Prostate gland (tissue), 2 donors: ENCODE data around the gene PACS1. TPM values are rescaled to one million over a fixed set of nuclear protein-coding genes. Genes with fewer than 3 reads are reported as not detected.

ENCODE experiments used
- DNase-seq: peaks from one replicate; pipeline ENCODE4 v3.0.0-alpha.2; 2019; ENCODE audit warnings: low spot score
- H3K27ac ChIP-seq, 2 donors: fragments of 200-600 bp; sonication (generic); 2 replicates each; pipeline ENCODE4 v1.5.1; 2017 to 2019
- H3K27me3 ChIP-seq: fragments of 200-600 bp; sonication (generic); replicated peaks from 2 replicates; pipeline ENCODE4 v1.5.1; 2019; ENCODE audit not compliant: insufficient read depth
- H3K36me3 ChIP-seq, 2 donors: fragments of 200-600 bp; sonication (generic); 1 replicate in 1 of 2; 2 replicates in 1 of 2; pipeline versions ENCODE4 v1.5.1 to v1.8.1; 2017 to 2019
- H3K4me1 ChIP-seq: fragments of 200-600 bp; sonication (generic); replicated peaks from 2 replicates; pipeline ENCODE4 v1.5.1; 2019
- H3K4me3 ChIP-seq, 2 donors: fragments of 200-600 bp; sonication (generic); 2 replicates each; pipeline ENCODE4 v1.5.1; 2017 to 2019
- H3K9me3 ChIP-seq: fragments of 200-600 bp; sonication (generic); 2 replicates; pipeline ENCODE4 v1.5.1; 2017
- CTCF ChIP-seq, 4 experiments: fragments of 200-600 bp in 2 of 4; fragments of 450-650 bp in 2 of 4; sonication (generic) in 2 of 4; IDR thresholded peaks; 1 replicate in 3 of 4; 2 replicates in 1 of 4; pipeline ENCODE4 v1.5.1; 2016 to 2019; ENCODE audit warnings: antibody characterized with exemption in 4 of 4, mild to moderate bottlenecking in 2 of 4, moderate library complexity in 2 of 4
- POLR2A ChIP-seq: fragments of 450-650 bp; IDR thresholded peaks from one replicate; pipeline ENCODE4 v1.6.1; 2016; ENCODE audit warnings: antibody characterized with exemption, mild to moderate bottlenecking
- POLR2AphosphoS5 ChIP-seq: sonication (generic); formaldehyde crosslinking; IDR thresholded peaks from one replicate; pipeline ENCODE4 v1.6.1; 2017; ENCODE audit warnings: antibody characterized with exemption
- WGBS: methylation state at CpG from one replicate; pipeline ENCODE4 v1.1.5; 2018; 5-methylcytosine and 5-hydroxymethylcytosine counted together
- intact Hi-C: fragments of 100-400 bp; cut with DNase I; formaldehyde crosslinking; loops from one replicate; pipeline ENCODE4 v1.14.2; 2022
- total RNA-seq, 2 donors: library from RNA; depleted of rRNA; stranded (reverse); fragments of >200 nt; gene quantifications; one replicate each; pipeline ENCODE4 v1.1.0, GENCODE V29; 2016

The PACS1 gene
- total RNA-seq, 2 donors from 2014 or later, result 51.9 to 107 TPM

- H3K9me3 ChIP-seq, result no peaks in the 10 kb centered on the region
- no peaks in the 10 kb centered on the region for H3K36me3 ChIP-seq
- intact Hi-C loops, result no loop called here
Observed at GRCh38 chr11:66226101-66226500, 156.0 kb downstream of the PACS1 start.

GRCh38 chr11:66227700-66228099 is 157.6 kb downstream of the PACS1 start:
- no peak overlapping the region for H3K4me3 ChIP-seq
- intact Hi-C loops, result no loop called here
- 87% methylated on average over 5 of the region's 5 CpGs for WGBS
- DNase-seq, result no peak
- H3K27ac ChIP-seq, result peak overlapping the region in 1 of 2 donors; percentile 42
- TF ChIP-seq POLR2A, result no peak
- no peak for TF ChIP-seq CTCF (IDR thresholded peaks at IDR 0.05)
- TF ChIP-seq POLR2AphosphoS5, result no peak
- no peaks in the 10 kb centered on the region for H3K9me3 ChIP-seq
- no peaks in the 10 kb centered on the region for H3K27me3 ChIP-seq
- H3K36me3 ChIP-seq, result peaks cover 0 to 7% of the 10 kb centered on the region in 2 donors
- H3K4me1 ChIP-seq, result no peaks in the 10 kb centered on the region

More at GRCh38 chr11:66226101-66226500, 156.0 kb downstream of the PACS1 start:
- no peaks in the 10 kb centered on the region for H3K4me1 ChIP-seq
- H3K4me3 ChIP-seq, result no peak overlapping the region
- no peak for DNase-seq
- TF ChIP-seq POLR2A (no peak), POLR2AphosphoS5 (no peak), CTCF (IDR thresholded peaks at IDR 0.05) (no peak)
- H3K27ac ChIP-seq, result no peak overlapping the region
- H3K27me3 ChIP-seq, result no peaks in the 10 kb centered on the region

- H3K4me1 ChIP-seq, result no peaks in the 10 kb centered on the region
- DNase-seq, result no peak
- WGBS, result 61% methylated on average over 6 of the region's 6 CpGs
- H3K27ac ChIP-seq, result peak overlapping the region in 1 of 2 donors; percentile 42
- no peak overlapping the region for H3K4me3 ChIP-seq
- H3K27me3 ChIP-seq, result no peaks in the 10 kb centered on the region
- peak; percentile 56 for TF ChIP-seq POLR2AphosphoS5
- no peak for TF ChIP-seq CTCF (IDR thresholded peaks at IDR 0.05)
- intact Hi-C loops, result no loop called here
- peaks cover 7 to 14% of the 10 kb centered on the region in 2 donors for H3K36me3 ChIP-seq
- no peaks in the 10 kb centered on the region for H3K9me3 ChIP-seq
Observed at GRCh38 chr11:66228521-66228920, 158.4 kb downstream of the PACS1 start.

- TF ChIP-seq CTCF (IDR thresholded peaks at IDR 0.05) (no peak), POLR2A (no peak), POLR2AphosphoS5 (no peak)
- no peak overlapping the region for H3K4me3 ChIP-seq
- DNase-seq, result no peak
- no peaks in the 10 kb centered on the region for H3K27me3 ChIP-seq
- 80% methylated on average over 6 of the region's 6 CpGs for WGBS
- H3K4me1 ChIP-seq, result no peaks in the 10 kb centered on the region
- H3K27ac ChIP-seq, result no peak overlapping the region
- intact Hi-C loops, result no loop called here
- no peaks in the 10 kb centered on the region for H3K9me3 ChIP-seq
- H3K36me3 ChIP-seq, result peaks cover 12 to 14% of the 10 kb centered on the region in 2 donors
Observed at GRCh38 chr11:66230156-66230555, 160.1 kb downstream of the PACS1 start.

- H3K27ac ChIP-seq, result no peak overlapping the region
- H3K27me3 ChIP-seq, result no peaks in the 10 kb centered on the region
- 90% methylated on average over 14 of the region's 14 CpGs for WGBS
- H3K4me3 ChIP-seq, result no peak overlapping the region
- intact Hi-C loops, result no loop called here
- H3K36me3 ChIP-seq, result peaks cover 14 to 16% of the 10 kb centered on the region in 2 donors
- no peaks in the 10 kb centered on the region for H3K9me3 ChIP-seq
- DNase-seq, result no peak
- TF ChIP-seq POLR2AphosphoS5 (no peak), POLR2A (no peak), CTCF (IDR thresholded peaks at IDR 0.05) (no peak)
- no peaks in the 10 kb centered on the region for H3K4me1 ChIP-seq
Observed at GRCh38 chr11:66230978-66231377, 160.9 kb downstream of the PACS1 start.
